ENCODE data around the gene ACMSD. TPM values are rescaled to one million over a fixed set of nuclear protein-coding genes. Genes with fewer than 3 reads are reported as not detected.

The ACMSD gene
- total and polyA plus RNA-seq, 2 of the 13 experiments (the other 11 are each of a cell fraction or from before 2014, with no cell fraction given) = not detected

DNA sequence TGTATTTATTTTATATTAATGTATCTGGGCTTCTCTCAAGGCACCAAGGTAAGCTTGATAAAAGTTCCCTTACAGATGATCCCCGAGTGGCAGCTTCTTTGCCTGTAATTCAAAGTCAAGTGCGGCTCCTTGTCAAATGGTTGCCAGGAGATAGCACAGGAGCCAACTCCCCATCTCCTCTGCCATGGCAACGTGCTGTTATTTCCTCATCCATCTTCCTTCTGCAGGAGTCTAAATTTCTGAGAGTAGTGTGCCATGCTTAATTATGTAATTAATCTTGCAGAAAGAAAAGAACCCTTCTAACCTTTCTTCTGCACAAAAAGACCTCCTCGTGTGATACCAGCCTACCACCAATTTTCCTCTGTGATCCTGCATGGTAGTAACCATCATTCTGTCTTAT, 46.2 kb upstream of the ACMSD start:
- in situ Hi-C loops (cut with HindIII; ENCODE audit: extremely low pct_ligation_motif_present, low pct_unique_long_range_greater_than_20kb) = no loop called here

DNA sequence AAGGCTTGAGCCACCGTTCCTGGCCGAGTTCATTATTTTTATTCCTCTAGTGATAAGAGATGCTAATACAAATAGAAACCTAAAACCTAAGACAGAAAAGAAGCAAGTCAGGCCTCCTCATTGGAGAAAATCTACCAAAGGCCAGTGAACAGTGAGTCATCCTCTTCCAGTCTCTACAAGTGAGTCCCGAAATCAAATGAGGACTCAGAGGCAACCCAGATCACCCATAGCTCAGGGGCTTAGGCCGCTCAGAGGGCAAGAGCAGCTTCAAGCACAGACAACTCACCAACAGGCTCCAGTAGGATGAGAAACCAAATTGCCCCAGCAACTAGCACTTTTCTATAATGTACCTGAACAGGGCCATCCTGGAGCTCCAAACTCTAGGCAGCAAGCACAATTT, 42.7 kb upstream of the ACMSD start:
- 32% methylated on average over 4 of the region's 4 CpGs for WGBS (ENCODE audit: low lambda C conversion rate)
- no peak overlapping the region for H2AFZ ChIP-seq (ENCODE audit: low read length)
- no peak for TF ChIP-seq RFXANK (CRISPR knock-in tag; IDR thresholded peaks at IDR 0.05)
- TF ChIP-seq, protein P1, sequence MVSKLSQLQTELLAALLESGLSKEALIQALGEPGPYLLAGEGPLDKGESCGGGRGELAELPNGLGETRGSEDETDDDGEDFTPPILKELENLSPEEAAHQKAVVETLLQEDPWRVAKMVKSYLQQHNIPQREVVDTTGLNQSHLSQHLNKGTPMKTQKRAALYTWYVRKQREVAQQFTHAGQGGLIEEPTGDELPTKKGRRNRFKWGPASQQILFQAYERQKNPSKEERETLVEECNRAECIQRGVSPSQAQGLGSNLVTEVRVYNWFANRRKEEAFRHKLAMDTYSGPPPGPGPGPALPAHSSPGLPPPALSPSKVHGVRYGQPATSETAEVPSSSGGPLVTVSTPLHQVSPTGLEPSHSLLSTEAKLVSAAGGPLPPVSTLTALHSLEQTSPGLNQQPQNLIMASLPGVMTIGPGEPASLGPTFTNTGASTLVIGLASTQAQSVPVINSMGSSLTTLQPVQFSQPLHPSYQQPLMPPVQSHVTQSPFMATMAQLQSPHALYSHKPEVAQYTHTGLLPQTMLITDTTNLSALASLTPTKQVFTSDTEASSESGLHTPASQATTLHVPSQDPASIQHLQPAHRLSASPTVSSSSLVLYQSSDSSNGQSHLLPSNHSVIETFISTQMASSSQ (IDR thresholded peaks at IDR 0.05; ENCODE audit: low read depth) = no peak
- TF ChIP-seq, protein P1 (CRISPR knock-in tag; IDR thresholded peaks at IDR 0.05; ENCODE audit: borderline replicate concordance) = no peak
- no peak for TF ChIP-seq HOXD1 (CRISPR knock-in tag; IDR thresholded peaks at IDR 0.05)
- no peak for TF ChIP-seq NFIC (IDR thresholded peaks at IDR 0.05; ENCODE audit: low read length)
- TF ChIP-seq MATR3 (CRISPR knock-in tag; IDR thresholded peaks at IDR 0.05) = no peak
- TF ChIP-seq, protein P2, sequence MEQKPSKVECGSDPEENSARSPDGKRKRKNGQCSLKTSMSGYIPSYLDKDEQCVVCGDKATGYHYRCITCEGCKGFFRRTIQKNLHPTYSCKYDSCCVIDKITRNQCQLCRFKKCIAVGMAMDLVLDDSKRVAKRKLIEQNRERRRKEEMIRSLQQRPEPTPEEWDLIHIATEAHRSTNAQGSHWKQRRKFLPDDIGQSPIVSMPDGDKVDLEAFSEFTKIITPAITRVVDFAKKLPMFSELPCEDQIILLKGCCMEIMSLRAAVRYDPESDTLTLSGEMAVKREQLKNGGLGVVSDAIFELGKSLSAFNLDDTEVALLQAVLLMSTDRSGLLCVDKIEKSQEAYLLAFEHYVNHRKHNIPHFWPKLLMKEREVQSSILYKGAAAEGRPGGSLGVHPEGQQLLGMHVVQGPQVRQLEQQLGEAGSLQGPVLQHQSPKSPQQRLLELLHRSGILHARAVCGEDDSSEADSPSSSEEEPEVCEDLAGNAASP (CRISPR knock-in tag; IDR thresholded peaks at IDR 0.05; ENCODE audit: borderline replicate concordance) = no peak
- TF ChIP-seq ZNF777 (CRISPR knock-in tag; IDR thresholded peaks at IDR 0.05) = no peak
- no peaks in the 10 kb centered on the region for H3K79me2 ChIP-seq (ENCODE audit: insufficient read depth, low read length)
- DNase-seq (ENCODE audit: low spot score) (no peak), FAIRE-seq (no peak), ATAC-seq (no peak)
- H3K27ac ChIP-seq (ENCODE audit: extremely low read length, insufficient read depth, low read length) = no peak overlapping the region
- no peak overlapping the region for H3K4me2 ChIP-seq (ENCODE audit: low read depth, low read length)
- no peaks in the 10 kb centered on the region for H3K36me3 ChIP-seq (replicated peaks in 1 of 2; ENCODE audit: control insufficient read depth in 1 of 2, insufficient read depth in 2 of 2, low read length in 2 of 2)
- BruUV-seq (replicated peaks) = no TSS peak
- no peaks in the 10 kb centered on the region for H3K9me3 ChIP-seq (ENCODE audit: low read length)
- POLR2A ChIA-PET = no interaction called here
- in situ Hi-C loops (cut with HindIII; ENCODE audit: extremely low pct_ligation_motif_present, low pct_unique_long_range_greater_than_20kb) (no loop called here), intact Hi-C loops (cut with micrococcal nuclease; ENCODE audit: unreplicated experiment) (no loop called here)
- H3K4me3 ChIP-seq (replicated peaks in 1 of 3; ENCODE audit: insufficient read depth in 1 of 3, low read depth in 2 of 3, low read length in 3 of 3) = no peak overlapping the region
- no peaks in the 10 kb centered on the region for H3K4me1 ChIP-seq (ENCODE audit: insufficient read depth, low read length)
- no peak overlapping the region for H3K9ac ChIP-seq (ENCODE audit: insufficient read depth, low read depth, low read length)
- peaks cover 0 to 12% of the 10 kb centered on the region in 2 experiments; a peak in 3 of 5 replicates for H3K27me3 ChIP-seq (ENCODE audit: control insufficient read depth in 1 of 2, insufficient read depth in 2 of 2, low read length in 2 of 2)
- CTCF ChIA-PET (ENCODE audit: low intra/inter-chr PET ratio, low total read pairs) = no interaction called here
- H4K20me1 ChIP-seq (ENCODE audit: insufficient read depth, low read length) = no peaks in the 10 kb centered on the region

More for the DNA sequence above, 46.2 kb upstream of the ACMSD start:
- TF ChIP-seq RBFOX2 (IDR thresholded peaks at IDR 0.05; ENCODE audit: low read depth, low read length) (no peak), TARDBP (CRISPR knock-in tag; IDR thresholded peaks at IDR 0.05) (no peak), TGIF2 (CRISPR knock-in tag; IDR thresholded peaks at IDR 0.05) (no peak)
- WGBS (ENCODE audit: low lambda C conversion rate) = 7% methylated on average over 4 of the region's 4 CpGs
- peaks cover 0 to 12% of the 10 kb centered on the region in 2 experiments; a peak in 3 of 5 replicates for H3K27me3 ChIP-seq (ENCODE audit: control insufficient read depth in 1 of 2, insufficient read depth in 2 of 2, low read length in 2 of 2)
- no peaks in the 10 kb centered on the region for H3K4me1 ChIP-seq (ENCODE audit: insufficient read depth, low read length)
- FAIRE-seq (no peak), DNase-seq (ENCODE audit: low spot score) (no peak), ATAC-seq (no peak)
- BruUV-seq (replicated peaks) = no TSS peak
- ChIA-PET CTCF (ENCODE audit: low intra/inter-chr PET ratio, low total read pairs) (no interaction called here), POLR2A (no interaction called here)
- no peaks in the 10 kb centered on the region for H3K79me2 ChIP-seq (ENCODE audit: insufficient read depth, low read length)
- H3K9me3 ChIP-seq (ENCODE audit: low read length) = no peaks in the 10 kb centered on the region
- no peak overlapping the region for H3K27ac ChIP-seq (ENCODE audit: extremely low read length, insufficient read depth, low read length)
- intact Hi-C loops (cut with micrococcal nuclease; ENCODE audit: unreplicated experiment) = no loop called here
- H3K4me2 ChIP-seq (ENCODE audit: low read depth, low read length) = no peak overlapping the region
- H2AFZ ChIP-seq (ENCODE audit: low read length) = no peak overlapping the region
- no peaks in the 10 kb centered on the region for H3K36me3 ChIP-seq (replicated peaks in 1 of 2; ENCODE audit: control insufficient read depth in 1 of 2, insufficient read depth in 2 of 2, low read length in 2 of 2)
- H3K9ac ChIP-seq (ENCODE audit: insufficient read depth, low read depth, low read length) = no peak overlapping the region
- H4K20me1 ChIP-seq (ENCODE audit: insufficient read depth, low read length) = no peaks in the 10 kb centered on the region
- no peak overlapping the region for H3K4me3 ChIP-seq (replicated peaks in 1 of 3; ENCODE audit: insufficient read depth in 1 of 3, low read depth in 2 of 3, low read length in 3 of 3)
